NOMO-1 (cell line): ENCODE data around the gene IVNS1ABP.
"Not testable (repeated sequence)": the region's sequence is repeated elsewhere in the genome, so short reads cannot be mapped to it uniquely, and the experiment has no call there.

Experiments
- DNase-seq, 2 experiments: peaks; one replicate each; lab custom pipeline; 2025; ENCODE audit not compliant: unreplicated experiment in 2 of 2; lab: John Stamatoyannopoulos, UW

The IVNS1ABP gene

DNA sequence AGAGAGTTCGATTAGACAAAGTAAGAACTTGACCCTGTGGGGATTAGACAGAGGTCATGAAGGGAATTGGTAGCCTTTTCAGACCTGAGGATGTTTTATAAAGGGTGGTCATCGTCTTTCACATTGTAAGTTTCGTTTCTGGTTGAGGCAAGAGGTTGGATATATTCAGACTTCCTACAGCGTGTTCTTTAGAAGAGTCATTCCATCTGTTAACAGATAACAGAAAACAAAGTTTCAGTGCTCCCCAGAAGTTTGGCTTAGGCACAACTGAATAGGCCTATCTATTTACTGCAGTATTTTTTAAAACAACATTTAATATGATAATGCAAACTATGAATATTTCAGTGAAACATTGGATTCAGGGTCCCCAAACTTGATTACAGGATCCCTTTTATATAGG lies 17.1 kb upstream of the IVNS1ABP start:
- DNase-seq, result no peak

DNA sequence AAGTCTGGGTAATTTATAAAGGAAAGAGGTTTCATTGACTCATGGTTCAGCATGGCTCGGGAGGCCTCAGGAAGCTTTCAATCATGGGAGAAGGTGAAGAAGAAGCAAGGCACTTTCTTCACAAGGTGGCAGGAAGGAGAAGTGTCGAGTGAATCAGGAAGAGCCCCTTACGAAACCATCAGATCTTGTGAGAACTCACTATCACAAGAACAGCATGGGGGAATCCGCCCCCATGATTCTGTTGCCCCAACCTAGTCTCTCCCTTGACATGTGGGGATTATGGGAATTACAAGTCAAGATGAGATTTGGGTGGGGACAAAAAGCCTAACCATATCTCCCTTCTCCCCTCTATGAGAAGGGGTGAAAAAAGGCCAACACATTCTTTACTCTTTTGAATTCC lies 11.2 kb upstream of the IVNS1ABP start:
- peak; percentile 4 to 12 for DNase-seq

DNA sequence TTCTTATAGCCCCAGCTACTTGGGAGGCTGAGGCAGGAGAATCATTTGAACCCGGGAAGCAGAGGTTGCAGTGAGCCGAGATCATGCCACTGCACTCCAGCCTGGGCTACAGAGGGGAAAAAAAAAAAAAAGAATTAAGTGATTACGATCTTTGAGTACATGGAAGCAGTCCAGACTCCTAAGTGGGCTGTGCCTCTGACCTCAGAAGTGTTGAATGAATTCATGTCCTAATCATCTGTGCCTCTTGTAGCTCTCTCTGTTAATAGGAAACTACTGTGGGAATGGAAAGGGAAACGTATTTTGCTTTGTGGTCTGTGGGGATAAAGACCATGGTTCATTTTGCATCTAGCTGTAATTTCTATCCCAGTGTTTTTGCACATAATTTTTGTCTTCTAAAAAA lies 8.4 kb upstream of the IVNS1ABP start:
- no peak for DNase-seq

DNA sequence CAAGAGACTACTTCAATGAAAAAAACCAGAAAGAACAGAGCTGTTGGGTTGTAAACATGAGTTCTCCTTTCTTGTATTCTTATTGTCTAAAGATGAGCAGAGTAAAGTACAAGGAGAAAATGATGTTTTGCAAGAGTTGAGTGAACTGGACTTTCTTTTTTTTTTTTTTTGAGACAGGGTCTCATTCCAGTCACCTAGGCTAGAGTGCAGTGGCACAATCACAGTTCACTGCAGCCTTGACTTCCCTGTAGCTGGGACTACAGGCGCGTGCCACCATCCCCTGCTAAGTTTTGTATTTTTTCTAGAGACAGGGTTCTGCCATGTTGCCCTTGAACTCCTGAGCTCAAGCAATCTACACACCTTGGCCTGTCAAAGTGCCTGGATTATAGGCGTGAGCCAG lies 7.1 kb upstream of the IVNS1ABP start:
- no peak for DNase-seq

DNA sequence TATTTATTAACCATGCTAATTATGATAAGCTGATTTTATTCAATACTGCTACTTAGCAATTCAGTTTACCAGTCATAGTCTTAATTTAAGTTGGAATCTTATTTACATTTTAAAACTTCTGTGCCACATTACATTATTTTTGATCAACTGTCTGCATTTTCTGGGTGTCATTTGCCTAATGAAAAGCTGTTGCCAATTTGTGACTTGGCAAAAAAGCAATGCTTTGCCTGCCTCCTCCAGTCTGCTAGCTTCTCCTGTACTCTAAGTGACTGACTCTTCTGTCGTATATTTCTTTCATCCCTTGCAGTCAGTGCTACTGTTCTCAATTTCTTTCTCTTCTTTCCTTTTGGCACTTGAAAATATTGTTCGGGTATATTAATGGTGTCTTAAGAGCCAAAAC lies 5.6 kb upstream of the IVNS1ABP start:
- DNase-seq, result no peak

DNA sequence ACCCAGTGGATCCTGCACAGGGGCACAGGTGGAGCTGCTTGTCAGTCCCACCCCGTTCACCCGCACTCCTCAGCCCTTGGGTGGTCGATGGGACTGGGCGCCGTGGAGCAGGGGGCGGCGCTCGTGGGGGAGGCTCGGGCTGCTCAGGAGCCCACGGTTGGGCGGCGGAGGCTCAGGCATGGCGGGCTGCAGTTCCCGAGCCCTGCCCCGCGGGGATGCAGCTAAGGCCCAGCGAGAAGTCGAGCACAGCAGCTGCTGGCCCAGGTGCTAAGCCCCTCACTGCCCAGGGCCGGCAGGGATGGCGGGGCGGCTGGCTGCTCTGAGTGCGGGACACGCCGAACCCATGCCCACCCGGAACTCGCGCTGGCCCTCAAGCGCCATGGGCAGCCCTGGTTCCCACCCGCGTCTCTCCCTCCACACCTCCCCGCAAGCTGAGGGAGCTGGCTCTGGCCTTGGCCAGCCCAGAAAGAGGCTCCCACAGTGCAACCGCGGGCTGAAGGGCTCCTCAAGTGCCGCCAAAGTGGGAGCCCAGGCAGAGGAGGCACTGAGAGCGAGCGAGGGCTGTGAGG lies 4.7 kb upstream of the IVNS1ABP start:
- not testable (repeated sequence) for DNase-seq

DNA sequence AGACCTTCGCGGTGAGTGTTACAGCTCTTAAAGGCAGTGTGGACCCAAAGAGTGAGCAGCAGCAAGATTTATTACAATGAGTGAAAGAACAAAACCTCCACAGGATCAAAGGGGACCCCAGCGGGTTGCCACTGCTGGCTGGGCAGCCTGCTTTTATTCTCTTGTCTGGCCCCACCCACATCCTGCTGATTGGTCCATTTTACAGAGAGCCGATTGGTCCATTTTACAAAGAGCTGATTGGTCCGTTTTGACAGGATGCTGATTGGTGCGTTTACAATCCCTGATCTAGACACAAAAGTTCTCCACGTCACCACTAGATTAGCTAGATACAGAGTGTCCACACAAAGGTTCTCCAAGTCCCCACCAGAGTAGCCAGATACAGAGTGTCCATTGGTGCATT lies 4.1 kb upstream of the IVNS1ABP start:
- not testable (repeated sequence) for DNase-seq

DNA sequence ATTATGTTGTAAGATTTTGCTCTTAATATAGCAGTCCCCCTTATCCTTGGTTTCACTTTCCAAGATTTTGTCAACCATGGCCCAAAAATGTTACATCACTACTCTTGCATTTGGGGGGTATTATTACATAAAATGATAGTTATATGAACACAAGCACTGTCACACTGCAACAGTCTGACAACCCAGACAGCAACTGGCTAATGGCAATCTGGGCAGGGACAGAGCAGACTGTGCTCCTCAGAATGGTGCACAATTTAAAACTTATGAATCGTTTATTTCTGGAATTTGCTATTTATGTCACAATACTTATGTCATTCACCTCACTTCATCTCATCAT lies 2.1 kb upstream of the IVNS1ABP start:
- no peak for DNase-seq

DNA sequence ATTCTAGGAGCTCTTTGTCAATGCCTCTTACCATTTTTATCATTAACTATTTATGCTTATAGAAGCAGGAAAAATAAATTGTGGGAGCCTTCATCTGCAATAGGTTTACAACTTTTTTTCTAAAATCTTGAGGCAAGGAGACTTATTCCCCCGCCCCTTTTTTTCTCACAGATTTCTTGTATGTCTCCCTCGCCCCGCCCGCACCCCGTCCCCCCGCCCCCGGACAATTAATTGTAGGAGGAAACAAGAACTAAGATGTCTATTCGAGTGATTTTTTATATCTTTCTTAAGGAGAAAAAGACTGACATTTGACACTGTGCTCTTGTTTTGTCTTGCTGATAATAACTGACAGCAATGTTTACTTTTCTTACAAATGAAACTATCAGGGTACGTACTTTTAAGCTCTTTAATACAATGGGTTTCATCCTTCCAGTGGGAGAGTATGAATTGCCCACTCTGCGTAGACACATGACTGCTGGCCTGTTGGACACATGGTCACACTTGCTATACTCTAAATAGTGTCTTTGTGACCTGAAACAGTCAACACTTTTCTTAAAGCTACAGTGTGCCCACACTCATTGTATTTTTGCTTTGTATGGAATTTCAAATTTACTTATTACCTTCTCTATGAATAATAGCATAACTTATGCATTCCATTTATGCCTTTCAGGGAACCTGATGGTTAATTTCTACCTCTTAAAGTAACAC lies 1.5 kb upstream of the IVNS1ABP start:
- peak in 1 of 2 experiments; percentile 1 for DNase-seq

DNA sequence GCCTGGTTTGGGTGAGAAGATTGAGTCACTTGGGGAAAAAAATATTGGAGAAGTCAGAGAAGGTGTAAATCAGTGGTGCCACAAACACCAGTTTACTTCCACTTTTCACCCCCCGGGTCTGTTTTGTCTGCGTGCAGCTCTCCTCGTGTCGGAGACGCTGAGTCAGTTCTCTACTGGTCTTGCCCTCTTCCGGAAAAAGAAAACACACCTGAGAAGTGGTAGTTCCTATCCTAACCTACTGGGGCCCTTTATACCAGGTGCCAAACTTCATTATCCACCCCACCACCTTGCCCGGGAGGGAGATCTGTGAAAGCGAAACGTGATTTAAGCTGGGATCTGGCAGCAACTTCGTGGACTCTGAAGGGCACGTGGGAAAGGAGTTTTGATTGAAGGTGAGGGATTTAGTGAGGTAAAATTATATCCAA lies 855 bp upstream of the IVNS1ABP start:
- peak; percentile 84 to 85 for DNase-seq

DNA sequence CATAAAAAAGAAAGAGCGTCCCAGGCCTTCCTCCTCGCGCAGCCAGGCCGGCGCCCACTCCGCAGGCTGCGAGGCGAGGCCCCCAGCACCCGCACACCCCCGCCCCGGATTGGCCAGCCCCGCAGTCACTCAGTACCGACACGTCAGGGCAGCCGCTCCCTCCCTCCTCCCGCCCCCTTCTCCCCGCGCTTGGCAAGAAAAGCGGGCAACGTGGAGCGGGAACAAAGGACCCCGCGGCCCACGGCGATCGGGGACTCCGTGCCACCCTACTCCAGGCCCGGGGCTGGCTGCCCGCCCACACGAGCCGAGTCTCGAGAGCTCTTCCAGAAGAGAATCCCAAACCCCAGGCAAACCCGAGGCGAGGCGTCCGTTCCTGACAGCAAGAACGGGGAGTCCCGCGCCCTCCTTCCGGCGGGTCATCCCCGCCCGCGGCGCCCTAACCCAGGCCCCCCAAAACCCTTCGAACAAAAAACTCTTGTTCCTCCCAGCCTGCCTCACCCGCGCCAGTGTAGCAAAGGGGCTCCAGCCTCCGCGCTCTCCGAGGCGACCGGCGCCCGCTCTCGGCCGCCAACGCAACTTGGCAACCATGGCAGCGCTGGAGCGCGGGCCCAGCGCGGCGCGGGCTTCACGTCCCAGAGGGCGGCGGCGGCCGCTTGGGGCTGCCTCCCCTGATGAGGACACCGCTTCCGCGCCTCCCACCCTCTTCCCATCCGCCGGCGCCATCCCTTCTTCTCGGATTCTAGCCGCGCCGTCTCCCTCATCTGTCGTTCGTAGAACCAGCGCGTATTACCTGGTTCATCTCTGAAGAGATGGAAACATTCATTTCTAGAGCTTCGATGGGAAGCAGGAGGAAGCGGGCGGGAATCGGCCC lies 645 bp downstream of the IVNS1ABP start:
- peak; percentile 45 to 79 for DNase-seq

DNA sequence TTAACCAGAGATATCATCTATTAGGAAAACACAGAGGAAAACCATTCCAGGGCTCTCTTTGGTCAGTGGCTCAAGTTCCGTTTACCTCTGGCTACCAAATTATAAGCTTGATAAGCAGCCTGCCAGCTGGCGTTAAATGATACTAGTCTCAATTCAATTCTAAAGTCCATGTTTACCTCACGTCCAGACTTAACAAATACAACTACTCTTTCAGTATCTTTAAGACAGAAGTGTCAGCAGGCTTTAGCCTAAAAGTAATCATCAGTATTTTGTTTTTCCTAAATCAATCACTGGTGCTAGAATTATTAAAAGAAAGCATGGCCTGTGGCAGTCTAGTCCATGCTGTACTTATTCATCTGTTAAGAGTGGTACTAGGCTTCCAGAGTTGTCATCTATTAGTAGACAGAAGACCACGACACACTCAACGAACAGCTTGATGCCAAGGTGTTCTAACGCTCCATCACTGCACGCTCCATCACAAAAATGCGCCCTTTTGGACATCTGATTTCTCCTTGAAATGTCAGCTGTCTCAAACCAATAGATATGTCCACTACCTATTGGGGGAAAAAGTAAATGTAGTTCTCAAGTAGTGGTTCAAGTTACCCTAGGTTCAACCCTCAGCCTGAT lies 1.5 kb downstream of the IVNS1ABP start:
- DNase-seq, result peak in 1 of 2 experiments; percentile 14

DNA sequence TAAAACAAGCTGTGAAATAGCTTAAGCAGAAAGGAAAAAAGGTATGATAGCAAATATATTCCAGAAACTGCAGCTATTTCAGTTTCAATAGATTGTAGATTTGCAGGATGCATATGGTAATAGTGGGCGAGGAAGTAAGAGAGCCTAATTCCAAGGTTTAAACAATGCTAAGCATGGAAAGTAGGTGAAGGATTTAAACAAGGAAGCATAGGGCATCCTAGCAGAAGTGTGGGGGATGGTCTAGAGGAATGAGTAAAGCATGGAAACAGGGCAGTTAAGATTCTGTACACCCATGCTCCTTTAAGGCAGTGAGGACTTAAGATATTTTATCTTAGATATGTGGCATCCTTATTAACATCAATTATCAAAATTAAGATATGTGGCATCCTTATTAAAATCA lies 2.6 kb downstream of the IVNS1ABP start:
- DNase-seq, result no peak

DNA sequence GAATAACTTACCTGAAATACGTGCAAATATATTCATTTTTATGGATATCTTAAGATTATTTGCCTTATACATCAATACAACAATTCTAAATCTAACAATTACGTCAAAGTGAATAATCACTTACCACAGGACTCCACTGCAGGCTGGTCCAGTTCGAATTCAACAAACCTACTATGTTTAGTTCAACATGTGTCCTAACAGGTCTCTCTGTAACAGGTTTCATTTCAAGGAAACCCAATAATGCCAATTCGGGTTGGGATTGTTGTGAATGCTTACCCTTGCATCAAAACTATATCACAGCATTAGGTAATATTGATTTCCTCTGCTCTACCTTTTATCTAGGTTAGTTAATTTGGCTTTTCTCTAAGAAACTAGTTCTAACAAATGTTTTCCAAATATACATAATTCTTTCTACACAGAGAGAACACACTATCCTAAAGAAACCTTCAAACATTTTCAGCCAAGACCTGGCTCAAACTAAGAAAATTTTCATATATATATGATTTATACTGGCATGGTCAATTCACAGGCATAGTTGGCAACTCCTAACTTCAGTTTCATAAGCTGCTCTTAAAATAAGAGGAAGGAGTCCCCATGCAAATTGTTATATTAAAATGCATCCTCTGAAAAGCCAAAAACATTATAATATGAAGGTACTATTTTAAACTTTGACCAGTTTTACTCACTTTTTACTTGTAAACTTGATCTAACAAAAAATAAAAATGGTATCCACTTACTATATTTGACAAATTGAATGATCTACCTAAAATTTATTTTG lies 4.5 kb downstream of the IVNS1ABP start:
- DNase-seq, result peak in 1 of 2 experiments; percentile 42

DNA sequence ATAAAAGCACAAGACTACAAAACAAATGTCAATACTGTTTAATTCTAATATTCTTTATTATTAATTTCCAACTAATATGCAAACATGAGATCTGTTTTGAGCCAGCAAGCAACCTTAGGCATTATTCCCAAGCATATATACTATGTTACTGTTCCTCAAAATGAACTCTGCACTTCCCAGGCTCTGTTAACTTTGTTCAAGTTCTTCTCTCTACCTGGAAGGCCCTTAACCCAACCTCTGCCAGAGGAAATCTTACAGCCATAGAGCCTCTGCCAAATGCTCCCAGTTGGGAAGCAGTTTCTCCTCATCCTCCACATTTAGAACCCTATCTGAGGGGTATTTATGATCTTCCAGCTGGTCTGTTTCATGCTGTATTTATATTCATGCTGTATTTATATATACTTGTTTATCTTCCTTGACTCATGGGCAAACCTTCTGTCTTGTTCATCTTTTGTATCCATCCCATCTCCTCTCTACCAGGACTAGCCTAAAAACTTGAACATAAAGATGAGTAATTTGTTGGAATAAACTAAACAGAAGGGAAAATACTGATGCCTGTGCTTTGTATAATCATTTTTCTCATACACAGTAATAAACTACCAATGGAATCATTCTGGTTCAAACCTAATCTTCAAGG lies 5.3 kb downstream of the IVNS1ABP start:
- no peak for DNase-seq

DNA sequence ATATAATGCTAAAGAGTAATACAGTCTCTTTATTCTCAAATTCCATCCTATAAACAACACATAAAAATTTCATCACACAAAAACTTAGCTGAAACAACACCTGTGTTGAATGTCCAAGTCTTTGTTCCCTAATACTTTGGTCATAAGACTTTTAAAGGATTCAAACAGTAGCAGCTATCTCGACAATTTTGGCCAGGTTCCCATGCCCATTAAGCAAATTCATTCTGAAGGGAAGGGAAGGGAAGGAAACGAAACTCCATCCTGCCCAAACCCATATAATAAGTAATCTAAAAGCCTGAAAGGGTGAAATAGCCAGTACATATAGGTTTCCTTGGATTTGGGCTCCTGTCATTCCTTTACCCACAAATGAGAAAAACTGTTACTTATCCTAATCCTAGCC lies 7.5 kb downstream of the IVNS1ABP start:
- DNase-seq, result no peak

DNA sequence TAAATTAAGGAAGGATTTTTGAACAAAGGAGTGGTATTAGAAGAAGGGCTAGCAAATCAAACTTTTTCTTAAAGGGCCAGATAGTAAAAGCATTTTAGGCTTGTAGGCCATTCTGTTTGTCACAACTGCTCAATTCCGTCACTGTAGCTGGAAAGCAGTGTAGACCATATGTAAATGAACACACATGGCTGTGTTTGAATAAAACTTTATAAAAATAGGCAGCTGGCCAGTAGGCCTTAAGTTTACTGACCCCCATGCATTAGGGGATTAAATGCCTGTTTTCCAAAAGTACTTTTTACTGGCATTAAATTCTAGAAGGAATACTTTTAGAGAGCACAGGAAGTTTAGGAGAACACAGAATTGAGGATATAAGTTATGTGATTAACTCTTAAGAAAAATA lies 8.9 kb downstream of the IVNS1ABP start:
- no peak for DNase-seq

DNA sequence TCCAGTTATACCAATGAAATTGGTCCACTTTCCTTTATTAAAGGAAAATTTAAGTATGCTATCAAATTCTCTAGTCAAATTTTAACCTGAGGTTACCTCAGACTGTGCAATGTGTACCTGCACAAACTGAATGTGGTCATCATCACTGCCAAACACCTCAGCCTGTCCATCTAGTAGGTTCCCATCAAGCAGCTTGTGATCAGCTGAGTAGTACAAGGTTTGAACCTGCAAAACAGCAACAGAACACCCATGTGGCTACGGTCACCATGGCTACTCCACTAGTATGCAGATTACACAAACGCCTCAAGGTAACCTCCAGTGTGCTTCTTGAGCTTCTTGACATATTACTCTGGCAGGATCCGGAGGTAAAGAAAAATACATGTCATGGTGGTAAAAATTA lies 11.6 kb downstream of the IVNS1ABP start:
- no peak for DNase-seq

DNA sequence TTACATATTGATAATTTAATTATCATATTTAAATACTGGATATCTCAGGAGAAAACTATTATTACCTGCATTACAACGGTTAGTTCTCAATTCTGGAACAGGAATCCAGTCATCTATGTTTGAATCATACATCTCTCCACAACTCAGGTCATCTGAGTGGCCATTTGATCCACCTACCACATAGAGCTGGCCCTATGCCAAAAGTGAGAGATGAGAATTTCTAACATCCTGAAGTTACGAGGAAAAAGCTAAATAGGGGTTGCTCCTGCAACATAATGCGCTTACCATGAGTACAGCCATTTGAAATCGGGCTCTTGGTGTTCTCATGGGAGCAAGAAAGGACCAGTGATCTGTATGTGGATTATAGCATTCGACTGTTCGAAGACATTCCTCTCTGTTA lies 16.9 kb downstream of the IVNS1ABP start:
- no peak for DNase-seq

DNA sequence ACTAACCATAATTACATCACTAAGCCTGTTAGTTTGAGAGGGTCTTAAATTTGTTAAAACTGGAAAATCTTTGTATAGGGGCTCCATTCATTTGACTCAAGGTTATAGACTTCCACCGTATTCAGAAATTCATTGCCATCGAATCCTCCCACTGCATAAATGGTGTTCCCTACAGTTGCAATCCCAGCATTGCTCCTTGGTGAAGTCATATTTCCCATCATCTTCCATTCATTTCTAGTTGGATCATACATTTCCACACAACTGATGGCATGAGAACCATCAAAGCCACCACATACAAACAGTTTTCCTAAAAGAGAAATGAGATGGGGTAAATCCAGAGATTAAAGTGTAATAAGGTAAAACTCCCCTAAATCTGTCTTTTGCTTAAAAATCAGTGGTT lies 19.1 kb downstream of the IVNS1ABP start:
- DNase-seq, result no peak
